Endodermal cell (in vitro differentiated cells): ENCODE measurements around the gene RGS7. TPM values are rescaled to one million over a fixed set of nuclear protein-coding genes. Genes with fewer than 3 reads are reported as not detected.
"Not testable (repeated sequence)": the region's sequence is repeated elsewhere in the genome, so short reads cannot be mapped to it uniquely, and the experiment has no call there.

Experiments
- DNase-seq: peaks from one replicate; pipeline ENCODE4 v3.0.0-alpha.2; 2017
- H3K27ac ChIP-seq: 2 replicates; pipeline ENCODE4 v1.5.1; 2013; ENCODE audit warnings: mild to moderate bottlenecking, low read depth, low read length, moderate library complexity
- H3K27me3 ChIP-seq: 2 replicates; pipeline ENCODE4 v1.6.1; 2013; ENCODE audit warnings: mild to moderate bottlenecking, low read length, moderate library complexity; ENCODE audit not compliant: insufficient read depth, control insufficient read depth, poor library complexity, severe bottlenecking
- H3K36me3 ChIP-seq: 2 replicates; pipeline ENCODE4 v1.7.0; 2013; ENCODE audit warnings: mild to moderate bottlenecking, low read length, moderate library complexity; ENCODE audit not compliant: control insufficient read depth, insufficient read depth
- H3K4me1 ChIP-seq: one replicate; pipeline ENCODE4 v1.7.0; 2013; ENCODE audit warnings: low read length; ENCODE audit not compliant: control insufficient read depth, insufficient read depth
- H3K4me3 ChIP-seq: 2 replicates; pipeline ENCODE4 v1.5.1; 2013; ENCODE audit warnings: mild to moderate bottlenecking, low read length, moderate library complexity
- H3K9ac ChIP-seq: 2 replicates; pipeline ENCODE4 v1.6.1; 2013; ENCODE audit warnings: mild to moderate bottlenecking, low read length, moderate library complexity; ENCODE audit not compliant: poor library complexity, severe bottlenecking; ENCODE audit errors: extremely low read depth
- H3K9me3 ChIP-seq: 2 replicates; pipeline ENCODE4 v1.6.1; 2013; ENCODE audit warnings: mild to moderate bottlenecking, low read length, moderate library complexity; ENCODE audit not compliant: control insufficient read depth
- H3K27ac Mint-ChIP-seq: 2 replicates; pipeline ENCODE4 v1.8.0; 2020; ENCODE audit warnings: mixed read lengths
- H3K27me3 Mint-ChIP-seq: 2 replicates; pipeline ENCODE4 v1.8.0; 2021; ENCODE audit warnings: mild to moderate bottlenecking, mixed read lengths; ENCODE audit not compliant: insufficient read depth
- H3K36me3 Mint-ChIP-seq: 2 replicates; pipeline ENCODE4 v1.8.0; 2020; ENCODE audit warnings: low read depth, mixed read lengths
- H3K4me1 Mint-ChIP-seq: 2 replicates; pipeline ENCODE4 v1.8.0; 2020; ENCODE audit warnings: mixed read lengths
- H3K4me3 Mint-ChIP-seq: 2 replicates; pipeline ENCODE4 v1.8.0; 2020; ENCODE audit warnings: mild to moderate bottlenecking, moderate library complexity, mixed read lengths
- H3K9me3 Mint-ChIP-seq: 2 replicates; pipeline ENCODE4 v1.8.0; 2020; ENCODE audit warnings: mild to moderate bottlenecking, mixed read lengths
- CTCF ChIP-seq: fragments of 200-600 bp; sonication (generic); conservative IDR thresholded peaks from 2 replicates; pipeline ENCODE4 v1.5.0; 2021; ENCODE audit warnings: antibody characterized with exemption, mild to moderate bottlenecking
- whole genome bisulfite sequencing, 2 experiments: methylation state at CpG; one replicate each; pipeline versions ENCODE4 v1.1.5 to v1.1.7; 2013; ENCODE audit warnings: missing lambda C conversion rate in 2 of 2, mixed read lengths in 1 of 2; ENCODE audit not compliant: insufficient coverage in 1 of 2, insufficient read length in 1 of 2; 5-methylcytosine and 5-hydroxymethylcytosine counted together
- total RNA-seq, 2 donors: library from RNA; stranded (reverse); fragmentation: NEBNext Ultra II Directional in 1 of 2; extraction: Animal tissue kit (Norgen Biotek cat#: 25700) in 1 of 2; gene quantifications; 2 replicates in 1 of 2; 3 replicates in 1 of 2; pipeline ENCODE4 v1.2.1, GENCODE V29; 2021

RGS7 gene
- total RNA-seq, 2 donors from 2014 or later, result 1.0 to 1.1 TPM

DNA sequence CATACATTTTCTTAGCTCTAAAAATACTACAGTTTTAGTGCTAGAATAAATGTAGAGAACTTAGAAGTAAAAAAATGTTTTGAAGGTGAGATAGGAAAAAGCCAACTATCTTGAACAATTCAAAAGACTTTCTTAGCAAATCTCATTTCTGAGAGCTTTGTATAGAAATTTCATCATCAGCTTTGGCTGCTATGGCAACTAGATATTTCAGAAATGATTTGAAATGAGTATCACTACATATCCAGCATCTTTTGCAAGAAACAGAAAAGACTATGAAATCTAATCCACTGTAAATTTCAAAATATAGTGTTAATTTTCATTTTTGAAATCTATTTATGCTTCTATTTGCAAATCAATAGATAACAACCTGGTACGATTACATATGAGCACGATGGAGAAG lies 57.7 kb downstream of the RGS7 start:
- WGBS, 2 experiments, result 99% methylated on average over 2 of the region's 2 CpGs; no CpG with 5 or more reads in 1 of the 2 experiments
- no peak for TF ChIP-seq CTCF
- H3K4me1 ChIP-seq, result no peaks in the 10 kb centered on the region

GRCh38 chr1:241292973-241293372 lies 64.0 kb downstream of the RGS7 start:
- Histone ChIP-seq H3K27me3 (no peaks in the 10 kb centered on the region), H3K9me3 (no peaks in the 10 kb centered on the region), H3K27ac (no peak overlapping the region), H3K4me3 (no peak overlapping the region), H3K36me3 (no peaks in the 10 kb centered on the region), H3K9ac (no peak overlapping the region), H3K4me1 (no peaks in the 10 kb centered on the region)
- Mint-ChIP-seq H3K4me3 (no peak overlapping the region), H3K27ac (no peak overlapping the region), H3K27me3 (no peaks in the 10 kb centered on the region), H3K36me3 (no peaks in the 10 kb centered on the region), H3K4me1 (no peaks in the 10 kb centered on the region), H3K9me3 (no peaks in the 10 kb centered on the region)
- TF ChIP-seq CTCF, result no peak
- WGBS, 2 experiments, result 92 to 96% methylated on average over 4 of the region's 4 CpGs
- no peak for DNase-seq

More for the DNA sequence above, 57.7 kb downstream of the RGS7 start:
- Histone ChIP-seq H3K9ac (no peak overlapping the region), H3K27ac (no peak overlapping the region), H3K27me3 (no peaks in the 10 kb centered on the region), H3K9me3 (peaks cover 17% of the 10 kb centered on the region), H3K4me3 (no peak overlapping the region), H3K36me3 (no peaks in the 10 kb centered on the region)
- H3K9me3 Mint-ChIP-seq, result peaks cover 18% of the 10 kb centered on the region
- H3K4me3 Mint-ChIP-seq, result no peak overlapping the region
- H3K4me1 Mint-ChIP-seq, result peaks cover 10% of the 10 kb centered on the region
- H3K27me3 Mint-ChIP-seq, result no peaks in the 10 kb centered on the region
- no peak overlapping the region for H3K27ac Mint-ChIP-seq
- peaks cover 3% of the 10 kb centered on the region for H3K36me3 Mint-ChIP-seq
- no peak for DNase-seq

- not testable (repeated sequence) for H3K27ac ChIP-seq, H3K4me1 ChIP-seq, H3K27ac Mint-ChIP-seq, H3K4me3 Mint-ChIP-seq, H3K9me3 ChIP-seq, DNase-seq, H3K36me3 Mint-ChIP-seq, H3K27me3 Mint-ChIP-seq, H3K36me3 ChIP-seq, H3K4me3 ChIP-seq, H3K9ac ChIP-seq, H3K27me3 ChIP-seq, H3K9me3 Mint-ChIP-seq, H3K4me1 Mint-ChIP-seq
- 93 to 97% methylated on average over 7 to 8 of the region's 8 CpGs for WGBS, 2 experiments
Observed at GRCh38 chr1:241291548-241291947, 65.5 kb downstream of the RGS7 start.

- no peaks in the 10 kb centered on the region for H3K27me3 Mint-ChIP-seq
- peaks cover 18% of the 10 kb centered on the region for H3K9me3 Mint-ChIP-seq
- no peaks in the 10 kb centered on the region for H3K4me1 Mint-ChIP-seq
- TF ChIP-seq CTCF, result no peak
- H3K27ac ChIP-seq, result no peak overlapping the region
- H3K4me3 Mint-ChIP-seq, result no peak overlapping the region
- 81 to 100% methylated on average over 1 of the region's 1 CpG for WGBS, 2 experiments
- no peak overlapping the region for H3K27ac Mint-ChIP-seq
- no peaks in the 10 kb centered on the region for H3K36me3 Mint-ChIP-seq
- no peak overlapping the region for H3K9ac ChIP-seq
- no peaks in the 10 kb centered on the region for H3K4me1 ChIP-seq
- H3K9me3 ChIP-seq, result peaks cover 5% of the 10 kb centered on the region
- H3K4me3 ChIP-seq, result no peak overlapping the region
- H3K36me3 ChIP-seq, result no peaks in the 10 kb centered on the region
- H3K27me3 ChIP-seq, result no peaks in the 10 kb centered on the region
- DNase-seq, result no peak
Observed at GRCh38 chr1:241286486-241286885, 70.5 kb downstream of the RGS7 start.
